Measurements from ENCODE around the gene TSR1. TPM values are rescaled to one million over a fixed set of nuclear protein-coding genes. Genes with fewer than 3 reads are reported as not detected.
A peak's percentile ranks its signal among the peaks of the same experiment; 100 is the strongest.
"Not testable (repeated sequence)": the region's sequence is repeated elsewhere in the genome, so short reads cannot be mapped to it uniquely, and the experiment has no call there.

Gene TSR1
- total RNA-seq, 2 experiments from 2014 or later = 27.8 to 30.2 TPM

GRCh38 chr17:2343421-2343820, 7.2 kb upstream of the TSR1 start:
- Mint-ChIP-seq H3K27me3 (no peaks in the 10 kb centered on the region), H3K4me1 (peaks cover 21% of the 10 kb centered on the region), H3K4me3 (peak overlapping the region; percentile 9), H3K27ac (peak overlapping the region; percentile 16), H3K36me3 (peaks cover 13% of the 10 kb centered on the region), H3K9me3 (no peaks in the 10 kb centered on the region)
- POLR2A ChIA-PET = interaction anchor here (0.6 to 1.2 kb wide), 2 partner anchors 8 to 9 kb away, joined by 6 read pairs; no protein-coding TSS in a partner anchor
- peak; percentile 46 for DNase-seq
- peak; percentile 82 for ATAC-seq (ENCODE audit: low read depth)

GRCh38 chr17:2338315-2338657, 2.0 kb upstream of the TSR1 start:
- Mint-ChIP-seq H3K4me3 (peak overlapping the region; percentile 79), H3K4me1 (peaks cover 25% of the 10 kb centered on the region), H3K27ac (peak overlapping the region; percentile 51), H3K36me3 (peaks cover 16% of the 10 kb centered on the region), H3K9me3 (no peaks in the 10 kb centered on the region), H3K27me3 (no peaks in the 10 kb centered on the region)
- POLR2A ChIA-PET = interaction anchor here (1.4 to 3.4 kb wide), 3 partner anchors 16 to 283 kb away, joined by 4 to 25 read pairs (median 20); partner anchors contain the start of genes HIC1, SMG6 and SRR
- no peak for ATAC-seq (ENCODE audit: low read depth)
- DNase-seq = no peak

GRCh38 chr17:2337544-2338314, 1.5 kb upstream of the TSR1 start:
- H3K9me3 Mint-ChIP-seq = no peaks in the 10 kb centered on the region
- peak overlapping the region; percentile 51 for H3K27ac Mint-ChIP-seq
- H3K36me3 Mint-ChIP-seq = peaks cover 16% of the 10 kb centered on the region
- ATAC-seq (ENCODE audit: low read depth) (peak; percentile 25), DNase-seq (peak; percentile 72)
- POLR2A ChIA-PET = interaction anchor here (0.7 to 3.4 kb wide), 6 partner anchors 16 to 621 kb away, joined by 3 to 25 read pairs (median 5); partner anchors contain the start of genes HIC1, SMG6 and SRR
- H3K27me3 Mint-ChIP-seq = no peaks in the 10 kb centered on the region
- H3K4me1 Mint-ChIP-seq = peaks cover 22% of the 10 kb centered on the region
- peak overlapping the region; percentile 98 for H3K4me3 Mint-ChIP-seq

- peak within 1 kb of the TSS; percentile 91 for H3K27ac Mint-ChIP-seq
- H3K4me3 Mint-ChIP-seq = peak within 1 kb of the TSS; percentile 98
- H3K27me3 Mint-ChIP-seq = no peaks in the 10 kb centered on the region
- H3K36me3 Mint-ChIP-seq = peaks cover 16% of the 10 kb centered on the region
- peaks cover 21% of the 10 kb centered on the region for H3K4me1 Mint-ChIP-seq
- H3K9me3 Mint-ChIP-seq = no peaks in the 10 kb centered on the region
- DNase-seq = peak; percentile 76
- POLR2A ChIA-PET = interaction anchor here (0.7 to 3.4 kb wide), 18 partner anchors 9 to 620 kb away, joined by 3 to 25 read pairs (median 3); partner anchors contain the start of genes HIC1, SMG6 and SRR
- ATAC-seq (ENCODE audit: low read depth) = peak; percentile 60
These were observed 741 bp upstream of the TSR1 start, which contains the start of gene SGSM2 for GRCh38 chr17:2336852-2337543. Gene SGSM2, plus strand, starts transcription at chr17:2337501. Its CDS starts 188 bp downstream, at chr17:2337689.

- peak overlapping the region; percentile 91 for H3K27ac Mint-ChIP-seq
- no peak for DNase-seq
- POLR2A ChIA-PET = interaction anchor here (0.7 to 3.4 kb wide), 16 partner anchors 8 to 619 kb away, joined by 3 to 25 read pairs (median 6); partner anchors contain the start of genes HIC1, SMG6 and SRR
These were observed 487 bp downstream of the TSR1 start for GRCh38 chr17:2335726-2336214.

GRCh38 chr17:2331303-2331702, 5.0 kb downstream of the TSR1 start:
- no peaks in the 10 kb centered on the region for H3K27me3 Mint-ChIP-seq
- ATAC-seq (ENCODE audit: low read depth) (no peak), DNase-seq (no peak)
- no peaks in the 10 kb centered on the region for H3K9me3 Mint-ChIP-seq
- peaks cover 23% of the 10 kb centered on the region for H3K4me1 Mint-ChIP-seq
- no peak overlapping the region for H3K4me3 Mint-ChIP-seq
- H3K27ac Mint-ChIP-seq = no peak overlapping the region
- peaks cover 21% of the 10 kb centered on the region for H3K36me3 Mint-ChIP-seq
- POLR2A ChIA-PET = no interaction called here

More at GRCh38 chr17:2335726-2336214, 487 bp downstream of the TSR1 start:
- H3K27me3 Mint-ChIP-seq = no peaks in the 10 kb centered on the region
- no peak for ATAC-seq (ENCODE audit: low read depth)
- H3K4me1 Mint-ChIP-seq = peaks cover 18% of the 10 kb centered on the region
- H3K4me3 Mint-ChIP-seq = peak overlapping the region; percentile 98
- no peaks in the 10 kb centered on the region for H3K9me3 Mint-ChIP-seq
- peaks cover 13% of the 10 kb centered on the region for H3K36me3 Mint-ChIP-seq

GRCh38 chr17:2323629-2324314, 12.5 kb downstream of the TSR1 start:
- H3K27ac Mint-ChIP-seq = no peak overlapping the region
- H3K4me3 Mint-ChIP-seq = no peak overlapping the region
- no peaks in the 10 kb centered on the region for H3K9me3 Mint-ChIP-seq
- DNase-seq = no peak
- H3K36me3 Mint-ChIP-seq = peaks cover 43% of the 10 kb centered on the region
- no peak for ATAC-seq (ENCODE audit: low read depth)
- peaks cover 16% of the 10 kb centered on the region for H3K4me1 Mint-ChIP-seq
- POLR2A ChIA-PET = interaction anchor here (0.8 kb wide), 1 partner anchor 16 kb away, joined by 3 read pairs; no protein-coding TSS in a partner anchor
- H3K27me3 Mint-ChIP-seq = no peaks in the 10 kb centered on the region

GRCh38 chr17:2321399-2321798, 14.9 kb downstream of the TSR1 start:
- Mint-ChIP-seq H3K36me3 (peaks cover 42% of the 10 kb centered on the region), H3K4me1 (peaks cover 16% of the 10 kb centered on the region), H3K9me3 (no peaks in the 10 kb centered on the region), H3K27me3 (no peaks in the 10 kb centered on the region), H3K4me3 (no peak overlapping the region), H3K27ac (no peak overlapping the region)
- DNase-seq (no peak), ATAC-seq (ENCODE audit: low read depth) (no peak)
- POLR2A ChIA-PET = interaction anchor here (1.0 kb wide), 1 partner anchor 15 kb away, joined by 3 read pairs; the partner anchor contains the start of gene TSR1

- H3K9me3 Mint-ChIP-seq = no peaks in the 10 kb centered on the region
- DNase-seq (no peak), ATAC-seq (ENCODE audit: low read depth) (no peak)
- peaks cover 26% of the 10 kb centered on the region for H3K36me3 Mint-ChIP-seq
- POLR2A ChIA-PET = no interaction called here
- H3K27ac Mint-ChIP-seq = no peak overlapping the region
- H3K27me3 Mint-ChIP-seq = no peaks in the 10 kb centered on the region
- H3K4me3 Mint-ChIP-seq = no peak overlapping the region
- peaks cover 5% of the 10 kb centered on the region for H3K4me1 Mint-ChIP-seq
These were observed 17.2 kb downstream of the TSR1 start for GRCh38 chr17:2319051-2319450.

- peaks cover 4% of the 10 kb centered on the region for H3K4me1 Mint-ChIP-seq
- no peaks in the 10 kb centered on the region for H3K27me3 Mint-ChIP-seq
- ATAC-seq (ENCODE audit: low read depth) (no peak), DNase-seq (no peak)
- H3K27ac Mint-ChIP-seq = no peak overlapping the region
- POLR2A ChIA-PET = no interaction called here
- no peaks in the 10 kb centered on the region for H3K9me3 Mint-ChIP-seq
- no peak overlapping the region for H3K4me3 Mint-ChIP-seq
- peaks cover 17% of the 10 kb centered on the region for H3K36me3 Mint-ChIP-seq
These were observed 18.5 kb downstream of the TSR1 start for GRCh38 chr17:2317796-2318195.

GRCh38 chr17:2316916-2317205, 19.4 kb downstream of the TSR1 start:
- not testable (repeated sequence) for H3K27ac Mint-ChIP-seq; ATAC-seq (ENCODE audit: low read depth); H3K4me3 Mint-ChIP-seq; DNase-seq; H3K9me3 Mint-ChIP-seq; H3K4me1 Mint-ChIP-seq; H3K27me3 Mint-ChIP-seq
- POLR2A ChIA-PET = interaction anchor here (0.6 kb wide), 2 partner anchors 56 to 209 kb away, joined by 3 read pairs; no protein-coding TSS in a partner anchor
- H3K36me3 Mint-ChIP-seq = peaks cover 15% of the 10 kb centered on the region

GRCh38 chr17:2312736-2313135, 23.5 kb downstream of the TSR1 start:
- Mint-ChIP-seq H3K4me1 (peaks cover 4% of the 10 kb centered on the region), H3K36me3 (peaks cover 9% of the 10 kb centered on the region), H3K27me3 (no peaks in the 10 kb centered on the region), H3K27ac (no peak overlapping the region), H3K4me3 (no peak overlapping the region), H3K9me3 (no peaks in the 10 kb centered on the region)
- ATAC-seq (ENCODE audit: low read depth) (no peak), DNase-seq (no peak)
- POLR2A ChIA-PET = interaction anchor here (0.9 kb wide), 1 partner anchor 8 kb away, joined by 5 read pairs; no protein-coding TSS in a partner anchor
